K562 (cell line): ENCODE measurements around the gene ATP6V0E1. TPM values are rescaled to one million over a fixed set of nuclear protein-coding genes. Genes with fewer than 3 reads are reported as not detected.

Experiments
- ATF7 ChIP-seq: fragments of 450-650 bp; IDR thresholded peaks from 2 replicates; pipeline ENCODE4 v1.7.1; 2014; ENCODE audit warnings: mild to moderate bottlenecking, moderate library complexity
- DACH1 ChIP-seq: fragments of 450-650 bp; IDR thresholded peaks from 2 replicates; pipeline ENCODE4 v1.6.1; 2018; ENCODE audit not compliant: partially characterized antibody
- HES1 ChIP-seq: fragments of 450-650 bp; IDR thresholded peaks from 2 replicates; pipeline ENCODE4 v1.6.1; 2016; ENCODE audit warnings: low read depth, mild to moderate bottlenecking, moderate library complexity
- PHF21A ChIP-seq: fragments of 450-650 bp; IDR thresholded peaks from 2 replicates; pipeline ENCODE4 v1.6.1; 2017; ENCODE audit warnings: low read depth, borderline replicate concordance
- RBM15 ChIP-seq: fragments of 200-400 bp; formaldehyde crosslinking; IDR thresholded peaks from 2 replicates; pipeline ENCODE4 v1.6.1; 2018; ENCODE audit warnings: mild to moderate bottlenecking, low read length, moderate library complexity; ENCODE audit not compliant: insufficient read depth
- RNF219 ChIP-seq: fragments of 250-450 bp; sonication (Bioruptor Pico); IDR thresholded peaks from 2 replicates; pipeline ENCODE4 v1.5.0; 2022; ENCODE audit warnings: mild to moderate bottlenecking
- STAT6 ChIP-seq: sonication (generic); formaldehyde crosslinking; IDR thresholded peaks from 2 replicates; pipeline ENCODE4 v1.8.1; 2023; ENCODE audit warnings: mild to moderate bottlenecking, missing genetic modification reagents
- TRIM25 ChIP-seq: fragments of 450-650 bp; IDR thresholded peaks from 2 replicates; pipeline ENCODE4 v1.7.0; 2016; ENCODE audit warnings: borderline replicate concordance
- VEZF1 ChIP-seq: fragments of 200-800 bp; sonication (Bioruptor generic); IDR thresholded peaks from 2 replicates; pipeline ENCODE4 v1.6.1; 2017; ENCODE audit warnings: missing genetic modification characterization, missing compliant biosample characterization
- XRCC5 ChIP-seq: fragments of 200-400 bp; formaldehyde crosslinking; IDR thresholded peaks from 2 replicates; pipeline ENCODE4 v1.6.1; 2017; ENCODE audit warnings: low read depth, mild to moderate bottlenecking, low read length
- ZNF639 ChIP-seq, 2 experiments: fragments of 200-800 bp in 1 of 2; sonication (Bioruptor generic) in 1 of 2; sonication (generic) in 1 of 2; formaldehyde crosslinking in 1 of 2; IDR thresholded peaks in 1 of 2; conservative IDR thresholded peaks in 1 of 2; 2 replicates each; pipeline versions ENCODE4 v1.5.0 to v1.6.1; 2016 to 2020; ENCODE audit warnings: missing compliant biosample characterization in 1 of 2, missing genetic modification characterization in 1 of 2, missing genetic modification reagents in 1 of 2
- ZNF764 ChIP-seq: fragments of 250-450 bp; sonication (Bioruptor Pico); IDR thresholded peaks from 2 replicates; pipeline ENCODE4 v1.4.0; 2020; ENCODE audit warnings: low read depth, mild to moderate bottlenecking, moderate library complexity
- polyA plus RNA-seq, 8 experiments: library from polyadenylated mRNA; depleted of rRNA in 4 of 8; stranded (reverse) in 5 of 8; unstranded in 3 of 8; fragments of >200 nt; fragmentation: Nextera tagmentation in 2 of 8; fragmentation: Illumina TruSeq in 1 of 8; extraction: Ambion mirVana in 2 of 8; extraction: Trizol in 1 of 8; gene quantifications; 2 replicates each; pipeline versions ENCODE4 v1.2.1 to v1.2.3, GENCODE V29; 2011 to 2014; ENCODE audit warnings: inconsistent platforms in 1 of 8, missing spikeins in 1 of 8
- total RNA-seq, 7 experiments: library from RNA; depleted of rRNA in 6 of 7; stranded (reverse); fragments of >200 nt in 6 of 7; fragmentation: Illumina TruSeq in 2 of 7; extraction: Trizol in 2 of 7; gene quantifications; 2 replicates each; pipeline versions ENCODE4 v1.2.1 to v1.2.3, GENCODE V29; 2011 to 2021; ENCODE audit warnings: low replicate concordance in 1 of 7

Gene ATP6V0E1
- total and polyA plus RNA-seq, 9 of the 15 experiments (the other 6 are each of a cell fraction or from before 2014, with no cell fraction given), result 63.8 to 395 (median 112) TPM

- no peak for TF ChIP-seq ZNF764 (CRISPR knock-in tag)
- TF ChIP-seq HES1, result peak; percentile 56; the same call in 1 of the 2 replicates
- peak; percentile 80 for TF ChIP-seq ATF7
- no peak for TF ChIP-seq RNF219
- 0 out of 2 replicates have a peak, but pooled peaks have one; percentile 72 for TF ChIP-seq STAT6 (CRISPR knock-in tag)
- TF ChIP-seq TRIM25, result no peak
- TF ChIP-seq RBM15, result no peak
- no peak for TF ChIP-seq XRCC5
- TF ChIP-seq VEZF1 (CRISPR knock-in tag), result peak; percentile 99
- TF ChIP-seq ZNF639 (CRISPR knock-in tag; conservative IDR thresholded peaks at IDR 0.05 in 1 of 2, IDR thresholded peaks at IDR 0.05 in 1 of 2), result 0 out of 4 replicates have a peak, but pooled peaks of 1 of the 2 experiments have one; percentile 51
- TF ChIP-seq DACH1, result no peak
- TF ChIP-seq PHF21A, result no peak
Measured at GRCh38 chr5:173055983-173056782, 72.6 kb downstream of the ATP6V0E1 start, which contains the start of gene CREBRF (continued).
